HG03439 (cell line): Measurements from ENCODE around the gene AP4E1.
"Not testable (repeated sequence)": the region's sequence is repeated elsewhere in the genome, so short reads cannot be mapped to it uniquely, and the experiment has no call there.

Experiments
- ATAC-seq: cut with Tn5 transposase; IDR thresholded peaks from one replicate; pipeline ENCODE4 v1.9.1; 2021; ENCODE audit warnings: mild to moderate bottlenecking, moderate library complexity; ENCODE audit not compliant: unreplicated experiment

Gene AP4E1

GRCh38 chr15:51016615-51017014, 108.1 kb downstream of the AP4E1 start:
- ATAC-seq, result no peak

- no peak for ATAC-seq
Measured at GRCh38 chr15:51022206-51022605, 113.7 kb downstream of the AP4E1 start.

GRCh38 chr15:51023499-51023898, 115.0 kb downstream of the AP4E1 start:
- ATAC-seq, result no peak

- no peak for ATAC-seq
Measured at GRCh38 chr15:51024735-51025453, 116.4 kb downstream of the AP4E1 start.

- no peak for ATAC-seq
Measured at GRCh38 chr15:51025454-51025846, 117.0 kb downstream of the AP4E1 start.

- no peak for ATAC-seq
Measured at GRCh38 chr15:51030649-51031316, 122.3 kb downstream of the AP4E1 start.

GRCh38 chr15:51037474-51037873, 129.0 kb downstream of the AP4E1 start:
- not testable (repeated sequence) for ATAC-seq

GRCh38 chr15:51038162-51038973, 129.9 kb downstream of the AP4E1 start:
- ATAC-seq, result no peak

- no peak for ATAC-seq
Measured at GRCh38 chr15:51038974-51039319, 130.5 kb downstream of the AP4E1 start.

- ATAC-seq, result no peak
Measured at GRCh38 chr15:51044037-51044727, 135.7 kb downstream of the AP4E1 start.

- ATAC-seq, result no peak
Measured at GRCh38 chr15:51046016-51046415, 137.5 kb downstream of the AP4E1 start.

GRCh38 chr15:51046799-51047449, 138.4 kb downstream of the AP4E1 start:
- no peak for ATAC-seq

GRCh38 chr15:51048308-51048707, 139.8 kb downstream of the AP4E1 start:
- ATAC-seq, result no peak

GRCh38 chr15:51049081-51049480, 140.6 kb downstream of the AP4E1 start:
- ATAC-seq, result no peak

- no peak for ATAC-seq
Measured at GRCh38 chr15:51051776-51052175, 143.3 kb downstream of the AP4E1 start.

GRCh38 chr15:51053571-51053970, 145.1 kb downstream of the AP4E1 start:
- ATAC-seq, result no peak

- no peak for ATAC-seq
Measured at GRCh38 chr15:51054535-51054934, 146.1 kb downstream of the AP4E1 start.
